Muscle of leg (tissue), 11 donors: ENCODE results near the gene AFAP1. TPM values are rescaled to one million over a fixed set of nuclear protein-coding genes. Genes with fewer than 3 reads are reported as not detected.

Source experiments
- DNase-seq: peaks from one replicate; pipeline ENCODE4 v3.0.0; 2013
- H3K27ac ChIP-seq: one replicate; pipeline ENCODE4 v1.5.1; 2013; ENCODE audit warnings: mild to moderate bottlenecking, low read length, control low read depth
- H3K27me3 ChIP-seq: one replicate; pipeline ENCODE4 v1.6.1; 2013; ENCODE audit warnings: low read length; ENCODE audit not compliant: control insufficient read depth, insufficient read depth
- H3K36me3 ChIP-seq: one replicate; pipeline ENCODE4 v1.6.1; 2013; ENCODE audit warnings: low read length; ENCODE audit not compliant: control insufficient read depth, insufficient read depth
- H3K4me1 ChIP-seq: one replicate; pipeline ENCODE4 v1.6.1; 2013; ENCODE audit warnings: low read length; ENCODE audit not compliant: control insufficient read depth, insufficient read depth
- H3K4me3 ChIP-seq: one replicate; pipeline ENCODE4 v1.5.1; 2013; ENCODE audit warnings: low read length, control low read depth
- H3K9me3 ChIP-seq: replicated peaks from 2 replicates; pipeline ENCODE4 v1.6.1; 2013; ENCODE audit warnings: low read depth, low read length; ENCODE audit not compliant: control insufficient read depth
- WGBS: methylation state at CpG from one replicate; pipeline ENCODE4 v1.1.5; 2013; ENCODE audit warnings: missing lambda C conversion rate; ENCODE audit not compliant: insufficient coverage; 5-methylcytosine and 5-hydroxymethylcytosine counted together
- polyA plus RNA-seq, 8 donors: library from polyadenylated mRNA; unstranded; fragments of 120-200 nt; gene quantifications; one replicate each; pipeline versions ENCODE4 v1.2.1 to v1.2.3, GENCODE V29; 2013; ENCODE audit warnings: inconsistent platforms in 1 of 8, low replicate concordance in 1 of 8; ENCODE audit not compliant: insufficient read length in 8 of 8, insufficient read depth in 1 of 8
- total RNA-seq: library from RNA; stranded (reverse); fragments of 120-200 nt; gene quantifications from one replicate; pipeline ENCODE4 v1.2.4, GENCODE V29; 2013

Gene AFAP1
- total and polyA plus RNA-seq, 9 donors = 21.9 to 43.0 (median 34.3) TPM

DNA sequence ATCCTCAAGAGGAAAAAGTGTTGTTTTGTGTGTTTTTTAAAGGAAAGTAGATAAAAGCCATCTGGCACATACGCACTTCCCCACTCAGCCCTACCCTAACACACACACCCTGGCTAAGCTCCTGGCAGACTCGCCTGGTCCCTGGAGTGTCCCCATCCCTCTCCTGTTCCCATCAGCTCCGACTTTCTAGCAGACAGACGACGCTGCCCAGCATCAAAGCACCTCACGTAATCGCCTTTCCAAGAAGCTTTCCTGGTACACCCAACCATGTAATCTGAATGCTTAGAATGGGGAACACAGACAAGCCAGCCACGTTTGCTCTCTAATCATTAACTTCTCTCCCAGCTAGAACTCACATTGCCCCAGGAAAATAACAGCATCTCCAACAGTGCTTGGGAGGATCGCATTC is 116.2 kb downstream of the AFAP1 start:
- 18% methylated on average over 5 of the region's 9 CpGs for WGBS
- H3K4me3 ChIP-seq = no peak overlapping the region
- H3K27me3 ChIP-seq = no peaks in the 10 kb centered on the region
- peaks cover 43% of the 10 kb centered on the region for H3K36me3 ChIP-seq
- H3K9me3 ChIP-seq = no peaks in the 10 kb centered on the region
- peak; percentile 74 for DNase-seq
- peaks cover 64% of the 10 kb centered on the region for H3K4me1 ChIP-seq
- H3K27ac ChIP-seq = peak overlapping the region; percentile 95

GRCh38 chr4:7822877-7823276 is 116.8 kb downstream of the AFAP1 start:
- peak; percentile 89 for DNase-seq
- Histone ChIP-seq H3K4me1 (peaks cover 64% of the 10 kb centered on the region), H3K36me3 (peaks cover 43% of the 10 kb centered on the region), H3K27ac (peak overlapping the region; percentile 95), H3K4me3 (no peak overlapping the region), H3K9me3 (no peaks in the 10 kb centered on the region), H3K27me3 (no peaks in the 10 kb centered on the region)
- no CpG with 5 or more reads among the region's 4 CpGs for WGBS

GRCh38 chr4:7822137-7822505 is 117.5 kb downstream of the AFAP1 start:
- DNase-seq = peak; percentile 79
- Histone ChIP-seq H3K36me3 (peaks cover 39% of the 10 kb centered on the region), H3K4me3 (no peak overlapping the region), H3K9me3 (no peaks in the 10 kb centered on the region), H3K27ac (peak overlapping the region; percentile 89), H3K4me1 (peaks cover 61% of the 10 kb centered on the region), H3K27me3 (no peaks in the 10 kb centered on the region)
- 37% methylated on average over 2 of the region's 6 CpGs for whole genome bisulfite sequencing

DNA sequence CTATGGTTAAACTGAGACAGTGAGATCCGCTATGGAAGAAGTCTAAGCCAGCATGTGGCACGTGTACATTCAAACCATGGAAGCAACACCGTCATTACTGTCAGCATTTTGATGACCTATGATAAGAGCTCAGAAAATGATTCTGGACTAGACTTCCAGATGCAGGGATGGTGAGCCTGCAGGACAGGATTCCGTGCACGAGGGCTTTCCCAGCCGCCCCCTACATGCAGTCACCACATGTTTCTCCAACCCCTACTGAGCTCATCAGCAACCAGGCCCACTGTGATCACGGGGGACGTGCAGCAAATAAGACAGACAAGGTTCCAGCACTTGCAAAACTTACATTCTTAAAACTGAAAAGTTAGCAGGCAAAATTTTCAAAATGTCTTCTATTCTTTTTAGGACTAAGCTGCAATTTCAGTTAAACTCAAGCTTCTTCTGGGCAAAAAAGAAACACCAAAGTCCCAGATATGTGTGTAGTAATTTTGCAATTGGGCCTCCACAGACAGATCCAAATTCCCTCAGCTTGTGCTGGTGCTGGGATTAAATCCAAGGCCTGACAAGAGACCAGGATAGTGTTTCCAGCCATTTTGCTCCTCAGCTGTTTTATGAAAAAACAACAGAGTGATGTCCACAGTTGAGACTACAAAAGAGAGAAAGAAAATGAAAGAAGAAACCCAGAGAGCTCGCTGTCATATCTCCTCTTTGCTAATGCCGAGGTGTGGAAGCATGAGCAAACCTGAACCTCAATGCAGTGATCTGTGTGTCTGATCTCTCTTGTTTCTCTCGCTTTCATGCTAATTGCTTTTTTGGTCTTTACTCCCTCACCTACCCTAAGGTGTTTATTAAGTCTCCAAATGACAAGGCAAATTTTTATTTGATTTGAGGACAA is 118.2 kb downstream of the AFAP1 start:
- no peaks in the 10 kb centered on the region for H3K27me3 ChIP-seq
- peaks cover 61% of the 10 kb centered on the region for H3K4me1 ChIP-seq
- H3K27ac ChIP-seq = peak overlapping the region; percentile 89
- H3K9me3 ChIP-seq = no peaks in the 10 kb centered on the region
- peak; percentile 85 for DNase-seq
- no peak overlapping the region for H3K4me3 ChIP-seq
- WGBS = 24% methylated on average over 6 of the region's 11 CpGs
- H3K36me3 ChIP-seq = peaks cover 39% of the 10 kb centered on the region

- peak overlapping the region; percentile 11 for H3K27ac ChIP-seq
- peaks cover 40% of the 10 kb centered on the region for H3K36me3 ChIP-seq
- H3K4me1 ChIP-seq = peaks cover 63% of the 10 kb centered on the region
- no peaks in the 10 kb centered on the region for H3K27me3 ChIP-seq
- WGBS = 78% methylated on average over 11 of the region's 11 CpGs
- H3K4me3 ChIP-seq = no peak overlapping the region
- DNase-seq = no peak
- H3K9me3 ChIP-seq = no peaks in the 10 kb centered on the region
Observed at GRCh38 chr4:7820031-7820818, 119.4 kb downstream of the AFAP1 start.

GRCh38 chr4:7819446-7819845 is 120.2 kb downstream of the AFAP1 start:
- no peaks in the 10 kb centered on the region for H3K27me3 ChIP-seq
- H3K36me3 ChIP-seq = peaks cover 48% of the 10 kb centered on the region
- no peak for DNase-seq
- no peaks in the 10 kb centered on the region for H3K9me3 ChIP-seq
- WGBS = 88% methylated on average over 9 of the region's 9 CpGs
- H3K4me1 ChIP-seq = peaks cover 61% of the 10 kb centered on the region
- H3K27ac ChIP-seq = no peak overlapping the region
- H3K4me3 ChIP-seq = no peak overlapping the region

GRCh38 chr4:7818399-7818911 is 121.2 kb downstream of the AFAP1 start:
- Histone ChIP-seq H3K27ac (peak overlapping the region; percentile 31), H3K36me3 (peaks cover 55% of the 10 kb centered on the region), H3K9me3 (no peaks in the 10 kb centered on the region), H3K27me3 (no peaks in the 10 kb centered on the region), H3K4me3 (no peak overlapping the region), H3K4me1 (peaks cover 59% of the 10 kb centered on the region)
- DNase-seq = peak; percentile 74
- 60% methylated on average over 4 of the region's 5 CpGs for WGBS

DNA sequence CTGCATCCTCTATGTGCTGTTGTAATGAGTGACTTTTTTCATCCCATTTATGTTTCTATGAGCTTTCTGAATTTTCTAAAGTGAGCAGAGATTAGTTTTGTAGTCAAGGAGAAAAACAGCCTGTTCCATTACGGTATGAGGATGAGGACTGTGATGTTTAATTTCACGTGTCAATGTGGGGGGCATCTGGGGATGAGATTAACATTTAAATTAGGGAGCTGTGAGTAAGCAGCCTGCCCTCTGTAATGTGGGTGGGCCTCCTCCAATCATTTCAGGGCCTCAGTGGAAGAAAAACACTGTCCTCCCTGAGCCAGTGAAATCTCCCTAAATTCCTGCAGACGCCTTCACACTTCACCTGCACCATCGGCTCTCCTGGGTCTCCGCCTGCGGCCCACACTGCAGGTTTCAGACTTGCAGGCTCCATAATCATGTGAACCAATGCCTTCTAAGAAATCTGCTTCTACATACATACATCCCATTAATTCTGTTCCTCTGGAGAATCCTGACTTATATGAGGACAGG is 121.7 kb downstream of the AFAP1 start:
- Histone ChIP-seq H3K27ac (peak overlapping the region; percentile 31), H3K36me3 (peaks cover 55% of the 10 kb centered on the region), H3K4me1 (peaks cover 56% of the 10 kb centered on the region), H3K4me3 (no peak overlapping the region), H3K27me3 (no peaks in the 10 kb centered on the region), H3K9me3 (no peaks in the 10 kb centered on the region)
- no peak for DNase-seq
- WGBS = 50% methylated on average over 2 of the region's 6 CpGs

- DNase-seq = no peak
- Histone ChIP-seq H3K9me3 (no peaks in the 10 kb centered on the region), H3K27ac (no peak overlapping the region), H3K27me3 (no peaks in the 10 kb centered on the region), H3K36me3 (peaks cover 55% of the 10 kb centered on the region), H3K4me3 (no peak overlapping the region), H3K4me1 (peaks cover 57% of the 10 kb centered on the region)
- WGBS = 76% methylated on average over 5 of the region's 7 CpGs
Observed at GRCh38 chr4:7816771-7817170, 122.9 kb downstream of the AFAP1 start.

DNA sequence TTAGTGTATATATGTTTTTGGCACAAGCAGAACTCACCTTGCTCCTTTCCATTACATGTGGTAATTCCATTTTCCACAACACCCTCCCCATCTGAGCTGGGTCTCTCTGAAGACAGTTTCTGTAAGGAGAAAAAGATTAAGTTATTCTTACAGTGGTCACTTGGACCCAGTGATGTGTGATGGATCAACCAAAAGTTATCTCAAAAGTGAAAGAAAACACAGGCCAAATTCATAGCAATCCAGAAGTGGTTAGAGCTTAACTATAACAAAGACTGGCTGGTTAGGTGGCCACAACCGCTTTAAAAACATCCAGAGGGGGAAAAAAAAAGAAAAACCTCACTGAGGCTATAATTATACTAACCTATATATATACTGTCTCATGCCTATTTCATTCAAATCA is 123.7 kb downstream of the AFAP1 start:
- Histone ChIP-seq H3K27me3 (no peaks in the 10 kb centered on the region), H3K9me3 (no peaks in the 10 kb centered on the region), H3K4me1 (peaks cover 57% of the 10 kb centered on the region), H3K36me3 (peaks cover 52% of the 10 kb centered on the region), H3K27ac (no peak overlapping the region), H3K4me3 (no peak overlapping the region)
- no peak for DNase-seq
- no CpG with 5 or more reads among the region's 1 CpG for WGBS
